Left forelimb (tissue), 1 donor: ENCODE data around the gene DENND1A.

ENCODE experiments used
- DNase-seq: peaks from one replicate; pipeline ENCODE4 v3.0.0-alpha.2; 2018; ENCODE audit warnings: low spot score

DENND1A gene

DNA sequence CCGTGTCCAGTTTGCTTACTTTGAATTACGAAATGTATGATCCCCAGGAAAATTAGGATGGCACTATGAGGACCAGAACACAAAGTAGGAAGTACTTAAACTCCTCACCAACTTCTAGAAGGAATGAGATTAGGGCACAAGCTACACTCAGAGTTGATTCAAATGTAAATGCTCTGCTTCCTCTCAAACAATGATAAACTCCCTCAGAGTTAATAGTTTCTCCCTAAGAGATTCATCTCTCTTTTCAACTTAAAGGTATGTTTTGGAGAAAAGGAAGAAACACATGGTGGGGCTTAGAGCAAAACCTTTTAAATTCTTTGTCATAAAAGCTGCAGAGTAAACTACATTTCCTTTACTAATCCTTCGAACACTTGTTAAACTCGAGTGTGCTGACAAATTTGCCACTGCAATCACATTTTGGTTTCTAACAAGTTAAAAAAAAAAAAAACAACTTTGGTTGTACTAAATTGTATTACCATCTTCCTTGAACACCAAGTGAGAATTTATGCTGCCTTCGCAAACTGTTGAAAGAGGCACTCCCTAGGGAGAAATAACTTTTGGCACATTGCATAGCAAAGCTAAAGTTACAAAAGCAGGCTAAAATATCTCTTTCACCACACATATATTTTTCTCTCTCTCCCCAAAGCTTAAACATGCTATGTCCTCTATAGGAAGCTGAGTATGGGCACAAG lies 66.6 kb downstream of the DENND1A start:
- DNase-seq = no peak

DNA sequence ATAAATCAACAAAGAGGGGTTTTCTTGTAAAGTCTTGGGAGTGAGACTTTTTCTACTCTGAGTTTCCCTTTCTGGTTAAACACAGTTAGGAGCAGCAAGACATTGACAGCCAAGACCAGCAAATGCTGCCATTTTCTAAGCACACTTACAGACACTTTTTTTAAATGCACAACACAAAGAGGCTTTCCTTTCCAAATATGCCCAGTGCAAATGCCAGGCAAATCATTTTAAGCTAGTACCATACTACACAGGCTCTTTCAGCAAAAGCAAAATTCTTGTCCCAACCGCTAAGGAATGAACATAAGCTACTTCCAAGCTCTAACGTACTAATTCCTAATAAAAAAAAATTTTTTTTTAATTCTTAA lies 68.2 kb downstream of the DENND1A start:
- DNase-seq = no peak

DNA sequence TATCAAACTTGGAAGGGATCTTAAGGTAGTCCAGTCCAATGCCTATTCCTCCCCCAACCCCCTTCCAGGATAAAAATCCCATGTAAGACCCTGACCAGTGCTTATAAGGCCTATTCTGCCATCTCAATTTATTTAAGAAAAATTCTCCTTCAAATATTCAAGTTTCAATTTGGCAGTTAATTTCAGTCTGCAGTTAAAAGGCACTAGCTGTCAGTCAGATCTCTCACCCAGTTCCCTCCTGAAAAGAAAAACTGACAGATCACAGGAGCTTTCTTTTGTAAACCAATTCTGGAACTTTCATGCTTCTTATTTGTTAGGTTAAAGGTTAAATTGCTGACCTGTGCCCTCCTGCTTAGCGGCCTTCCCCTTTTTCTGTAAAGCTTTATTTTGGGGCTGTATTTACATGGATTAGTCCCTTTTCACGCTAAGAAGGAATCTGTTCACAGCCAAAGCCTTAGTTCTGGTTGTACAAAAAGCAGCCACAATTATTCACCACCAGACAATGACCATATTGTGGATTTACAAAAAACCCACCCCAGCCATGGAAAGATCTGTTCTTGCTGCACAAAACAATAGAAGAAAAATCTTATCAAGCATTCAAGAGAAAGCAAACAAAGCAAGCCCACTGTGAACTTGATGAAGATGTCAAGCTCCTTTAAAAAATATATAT lies 68.7 kb downstream of the DENND1A start:
- DNase-seq = no peak

GRCh38 chr9:123860603-123861002 lies 69.3 kb downstream of the DENND1A start:
- DNase-seq = no peak

- DNase-seq = no peak
Measured at GRCh38 chr9:123852403-123852802, 77.5 kb downstream of the DENND1A start.

DNA sequence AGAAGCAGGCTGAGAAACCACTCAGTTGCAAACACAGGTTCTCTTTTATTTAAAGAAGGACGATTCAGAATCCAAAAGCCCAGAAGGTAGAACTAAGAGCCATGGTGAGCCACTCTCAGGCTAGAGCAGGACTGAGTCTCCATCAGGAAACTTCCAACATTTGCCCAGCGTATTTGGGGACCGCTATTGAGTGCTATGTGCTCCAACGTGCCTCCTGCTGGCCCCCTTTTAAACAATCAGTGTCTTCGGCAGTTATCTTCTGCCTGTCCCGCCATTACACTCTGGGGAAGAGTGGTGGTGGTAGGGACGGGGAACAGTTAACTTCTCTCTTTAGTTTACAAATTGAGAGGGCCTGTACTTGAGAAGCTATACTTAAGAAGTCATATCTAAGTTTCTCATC lies 78.1 kb downstream of the DENND1A start:
- DNase-seq = no peak

DNA sequence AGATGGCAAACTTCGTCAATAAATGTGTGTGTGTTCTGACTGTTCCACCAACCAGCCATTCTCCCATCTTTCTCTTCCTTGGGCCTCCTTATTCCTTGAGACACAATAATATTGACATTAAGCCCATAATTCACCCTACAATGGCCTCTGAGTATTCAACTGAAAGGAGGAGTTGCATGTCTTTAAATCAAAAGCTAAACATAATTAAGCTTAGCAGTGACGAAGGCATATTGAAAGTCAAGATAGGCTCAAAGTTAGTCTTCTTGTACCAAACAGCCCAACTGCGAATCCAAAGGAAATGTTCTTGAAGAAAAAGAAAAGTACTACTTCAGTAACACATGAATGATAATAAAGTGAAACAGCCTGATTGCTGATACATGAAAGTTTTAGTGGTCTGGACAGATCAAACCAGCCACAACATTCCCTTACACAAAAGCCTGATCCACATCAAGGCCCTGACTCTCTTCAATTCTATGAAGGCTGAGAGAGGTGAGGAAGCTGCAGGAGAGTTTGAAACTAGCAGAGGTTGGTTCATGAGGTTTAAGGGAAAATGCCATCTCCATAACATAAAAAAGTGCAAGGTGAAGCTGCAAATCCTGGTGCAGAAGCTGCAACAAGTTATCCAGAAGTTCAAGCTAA lies 81.4 kb downstream of the DENND1A start:
- DNase-seq = no peak

DNA sequence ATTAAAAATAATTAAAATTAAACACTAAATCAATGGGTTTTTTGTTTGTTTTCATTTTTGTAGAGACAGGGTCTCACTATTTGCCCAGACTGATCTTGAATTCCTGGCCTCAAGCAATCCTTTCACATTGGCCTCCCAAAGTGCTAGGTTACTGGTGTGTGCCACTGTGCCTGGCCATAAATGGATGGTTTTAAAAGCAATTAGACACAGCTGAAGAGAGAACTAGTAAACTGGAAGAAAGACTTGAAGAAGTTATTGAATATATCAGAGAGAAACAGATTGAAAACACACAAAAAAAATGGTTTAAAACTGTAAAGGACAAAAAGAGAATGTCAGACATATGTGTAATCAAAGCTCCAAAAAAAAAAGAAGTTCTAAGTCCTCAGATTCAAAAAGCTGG lies 83.0 kb downstream of the DENND1A start:
- DNase-seq = no peak

GRCh38 chr9:123843703-123844102 lies 86.2 kb downstream of the DENND1A start:
- no peak for DNase-seq

DNA sequence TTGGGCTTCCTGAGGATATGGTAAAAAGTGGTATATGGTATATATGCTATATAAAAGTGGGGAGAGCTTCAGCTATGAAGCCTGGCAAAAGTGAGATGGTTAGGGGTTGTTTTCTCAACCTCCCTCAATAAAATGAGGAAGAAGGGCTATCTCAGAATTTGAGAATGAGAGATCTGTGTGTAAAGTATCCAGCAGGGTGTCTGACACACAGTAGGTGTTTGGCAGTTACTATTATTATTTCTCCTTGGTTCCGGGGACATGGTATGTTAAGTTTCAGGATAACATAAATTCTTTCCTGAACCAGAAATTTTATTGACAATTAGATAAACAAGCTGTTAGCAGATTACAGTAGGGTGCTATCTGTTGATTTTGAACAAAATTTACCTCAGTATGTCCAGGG lies 94.1 kb downstream of the DENND1A start:
- no peak for DNase-seq

- DNase-seq = no peak
Measured at GRCh38 chr9:123834889-123835562, 94.9 kb downstream of the DENND1A start.

- DNase-seq = no peak
Measured at GRCh38 chr9:123834218-123834888, 95.6 kb downstream of the DENND1A start.

DNA sequence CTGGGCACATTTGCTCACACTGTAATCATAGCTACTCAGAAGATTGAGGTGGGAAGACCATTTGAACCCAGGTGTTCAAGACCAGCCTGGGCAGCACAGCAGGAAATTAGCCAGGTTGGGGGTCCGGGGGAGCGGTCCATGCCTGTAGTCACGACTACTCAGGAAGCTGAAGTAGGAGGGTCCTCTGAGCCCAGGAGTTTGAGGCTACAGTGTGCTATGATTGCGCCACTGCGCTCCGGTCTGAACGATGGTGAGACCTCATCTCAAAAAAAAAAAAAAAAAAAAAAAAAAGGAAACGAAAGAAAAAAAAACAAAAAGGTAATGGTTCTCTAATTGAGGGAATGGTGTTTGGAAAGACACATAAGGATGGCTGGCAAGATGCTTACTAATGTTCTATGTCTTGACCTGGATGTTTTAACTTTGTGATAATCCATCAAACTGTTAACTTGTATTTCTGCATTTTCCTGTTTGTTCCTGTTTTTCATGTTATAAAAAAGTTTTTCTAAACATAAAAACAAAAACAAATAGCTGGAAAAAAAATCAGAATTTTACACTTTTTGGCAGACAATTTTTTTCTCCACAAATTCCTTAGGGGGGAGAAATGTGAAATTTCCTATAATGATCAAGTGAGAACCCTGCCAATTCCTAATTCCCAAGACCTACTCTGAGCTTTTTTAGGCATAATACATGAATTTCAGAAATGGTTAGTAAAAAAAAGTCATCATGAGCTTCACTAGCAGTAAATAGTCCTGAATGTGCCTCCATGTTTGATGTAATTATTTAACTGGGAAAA lies 96.9 kb downstream of the DENND1A start:
- no peak for DNase-seq

DNA sequence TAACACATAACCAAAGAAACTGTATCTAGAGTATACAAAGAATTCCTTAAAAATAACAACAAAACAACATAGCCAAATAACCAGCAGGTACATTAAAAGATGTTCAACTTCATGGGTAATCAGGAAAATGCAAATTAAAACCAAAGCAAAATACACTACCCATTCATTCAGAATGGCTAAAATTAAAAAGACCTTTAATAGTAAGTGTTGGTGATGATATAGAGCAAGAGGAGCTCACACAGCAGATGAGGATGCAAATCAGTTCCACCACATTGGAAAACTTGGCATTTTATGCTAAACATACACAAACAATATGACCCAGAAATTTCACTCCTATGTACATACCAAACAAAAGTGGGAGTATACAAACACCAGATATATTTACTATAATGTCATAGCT lies 97.8 kb downstream of the DENND1A start:
- no peak for DNase-seq

DNA sequence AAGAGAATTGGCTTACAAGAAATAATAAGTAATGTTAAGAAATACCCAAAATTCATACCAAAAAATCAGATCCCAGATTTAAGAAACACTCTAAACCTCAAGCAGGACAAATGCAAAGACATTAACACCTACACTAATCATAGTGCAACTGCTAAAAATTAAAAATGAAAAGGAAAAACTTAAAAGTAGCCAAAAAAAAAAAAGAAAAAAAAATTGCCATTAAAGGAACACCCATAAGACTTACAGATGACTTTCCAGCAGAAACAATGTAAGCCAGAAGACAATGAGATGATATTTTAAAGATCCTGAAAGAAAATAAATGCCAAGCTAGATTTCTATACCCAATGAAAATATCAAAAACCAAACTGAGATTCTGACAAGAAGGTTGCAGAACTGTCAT lies 101.5 kb downstream of the DENND1A start:
- no peak for DNase-seq

- DNase-seq = no peak
Measured at GRCh38 chr9:123825342-123826060, 104.4 kb downstream of the DENND1A start.

GRCh38 chr9:123823194-123823947 lies 106.6 kb downstream of the DENND1A start:
- DNase-seq = no peak

- DNase-seq = no peak
Measured at GRCh38 chr9:123821619-123822018, 108.3 kb downstream of the DENND1A start.

DNA sequence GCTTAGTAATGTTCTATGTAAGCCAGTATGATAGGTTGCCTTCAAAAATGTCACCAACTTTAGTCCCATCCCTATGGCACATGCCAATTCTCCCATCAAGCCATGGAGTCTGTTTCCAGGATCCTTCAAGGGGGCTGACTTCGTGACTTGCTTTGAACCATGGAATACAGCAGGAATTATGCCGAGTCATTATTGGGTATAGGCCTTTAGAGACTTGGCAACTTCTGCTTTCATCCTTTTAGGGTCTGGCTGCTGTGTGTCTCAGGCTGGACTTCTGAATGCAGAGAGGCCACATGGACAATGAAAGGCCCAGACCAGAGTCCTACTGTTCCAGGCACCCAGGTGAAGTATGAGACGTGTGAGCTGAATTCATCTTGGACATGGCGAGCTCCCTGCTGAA lies 109.8 kb downstream of the DENND1A start:
- no peak for DNase-seq

GRCh38 chr9:123816817-123817472 lies 113.0 kb downstream of the DENND1A start:
- no peak for DNase-seq
